Astrocyte (in vitro differentiated cells and primary cell): ENCODE data around the gene MAN1A1. TPM values are rescaled to one million over a fixed set of nuclear protein-coding genes. Genes with fewer than 3 reads are reported as not detected.

Experiments used
- DNase-seq: peaks from one replicate; pipeline ENCODE4 v3.0.0-alpha.2; 2010; ENCODE audit warnings: low read depth
- FAIRE-seq: peaks from 2 replicates; lab custom pipeline; 2011; peaks lifted over from hg19 to GRCh38; lab: Jason Lieb, UNC
- H2AFZ ChIP-seq: 2 replicates; pipeline ENCODE4 v1.6.0; 2012; ENCODE audit warnings: low read depth, low read length, inconsistent platforms
- H3K27ac ChIP-seq: 2 replicates; pipeline ENCODE4 v1.5.1; 2011; ENCODE audit warnings: low read depth, low read length, inconsistent platforms
- H3K27me3 ChIP-seq: 2 replicates; pipeline ENCODE4 v1.6.0; 2011; ENCODE audit warnings: low read length, inconsistent platforms; ENCODE audit not compliant: insufficient read depth
- H3K36me3 ChIP-seq: 2 replicates; pipeline ENCODE4 v1.5.1; 2011; ENCODE audit warnings: low read length, inconsistent platforms; ENCODE audit not compliant: insufficient read depth
- H3K4me1 ChIP-seq: 2 replicates; pipeline ENCODE4 v1.5.1; 2011; ENCODE audit warnings: low read length, inconsistent platforms; ENCODE audit not compliant: insufficient read depth
- H3K4me2 ChIP-seq: 2 replicates; pipeline ENCODE4 v1.6.0; 2012; ENCODE audit warnings: low read length, inconsistent platforms
- H3K4me3 ChIP-seq: 2 replicates; pipeline ENCODE4 v1.5.1; 2011; ENCODE audit warnings: low read depth, mild to moderate bottlenecking, low read length, inconsistent platforms; ENCODE audit not compliant: insufficient read depth
- H3K79me2 ChIP-seq: 2 replicates; pipeline ENCODE4 v1.6.0; 2012; ENCODE audit warnings: mild to moderate bottlenecking, low read length, inconsistent platforms; ENCODE audit not compliant: insufficient read depth
- H3K9ac ChIP-seq: 2 replicates; pipeline ENCODE4 v1.6.0; 2012; ENCODE audit warnings: mild to moderate bottlenecking, low read length, inconsistent platforms
- H3K9me3 ChIP-seq: 2 replicates; pipeline ENCODE4 v1.5.1; 2012; ENCODE audit warnings: low read depth, mild to moderate bottlenecking, low read length, inconsistent platforms; ENCODE audit not compliant: insufficient read depth
- H4K20me1 ChIP-seq: 2 replicates; pipeline ENCODE4 v1.6.0; 2012; ENCODE audit warnings: low read length, inconsistent platforms; ENCODE audit not compliant: insufficient read depth
- H3K27ac Mint-ChIP-seq: one replicate; pipeline ENCODE4 v1.8.0; 2021; ENCODE audit warnings: mild to moderate bottlenecking, mixed read lengths; ENCODE audit not compliant: unreplicated experiment
- H3K27me3 Mint-ChIP-seq: one replicate; pipeline ENCODE4 v1.8.0; 2021; ENCODE audit warnings: low read depth, mixed read lengths; ENCODE audit not compliant: unreplicated experiment
- H3K36me3 Mint-ChIP-seq: one replicate; pipeline ENCODE4 v1.8.0; 2021; ENCODE audit warnings: low read depth, mixed read lengths; ENCODE audit not compliant: unreplicated experiment
- H3K4me1 Mint-ChIP-seq: one replicate; pipeline ENCODE4 v1.8.0; 2021; ENCODE audit warnings: low read depth, mixed read lengths; ENCODE audit not compliant: unreplicated experiment
- H3K4me3 Mint-ChIP-seq: one replicate; pipeline ENCODE4 v1.8.0; 2021; ENCODE audit warnings: mild to moderate bottlenecking, moderate library complexity, mixed read lengths; ENCODE audit not compliant: unreplicated experiment
- H3K9me3 Mint-ChIP-seq: one replicate; pipeline ENCODE4 v1.8.0; 2021; ENCODE audit warnings: mild to moderate bottlenecking, mixed read lengths; ENCODE audit not compliant: unreplicated experiment
- EZH2 ChIP-seq: IDR thresholded peaks from 2 replicates; pipeline ENCODE4 v1.6.1; 2012; ENCODE audit warnings: mild to moderate bottlenecking, low read length, inconsistent platforms; ENCODE audit not compliant: insufficient read depth
- total RNA-seq: library from RNA; stranded (reverse); gene quantifications from 2 replicates; pipeline ENCODE4 v1.2.1, GENCODE V29; 2021
- TF ChIP-seq, protein P1 (sequence below): IDR thresholded peaks from 2 replicates; pipeline ENCODE4 v1.5.1; 2011; ENCODE audit warnings: low read depth, mild to moderate bottlenecking, inconsistent platforms, low read length, moderate library complexity; ENCODE audit not compliant: insufficient read depth

Gene MAN1A1
- total RNA-seq, 1 donor from 2014 or later: 11.7 TPM

DNA sequence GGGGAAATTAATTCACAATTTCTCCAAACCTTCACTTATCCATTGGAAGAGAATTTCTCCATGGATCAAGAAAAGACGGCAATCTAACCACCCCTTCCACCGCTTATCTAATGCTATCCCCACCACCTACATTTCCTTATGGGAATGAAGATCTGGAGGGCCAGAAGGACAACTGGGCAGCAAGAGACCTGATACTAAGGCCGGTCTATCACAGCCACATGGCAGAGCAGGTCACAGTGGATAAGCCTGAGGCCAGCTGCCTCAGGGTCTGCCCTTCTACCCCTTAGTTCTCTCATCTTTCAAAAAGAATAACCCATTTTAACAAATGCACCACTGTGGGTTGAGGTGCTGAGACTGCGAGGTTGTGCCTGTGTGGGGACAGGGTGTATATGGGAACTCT, 37.1 kb downstream of the MAN1A1 start:
- DNase-seq (no peak), FAIRE-seq (no peak)
- no peaks in the 10 kb centered on the region for H3K36me3 ChIP-seq
- no peak overlapping the region for H3K27ac Mint-ChIP-seq
- H3K4me3 Mint-ChIP-seq: no peak overlapping the region
- no peaks in the 10 kb centered on the region for H4K20me1 ChIP-seq
- peaks cover 21% of the 10 kb centered on the region for H3K4me1 Mint-ChIP-seq
- no peak overlapping the region for H3K4me3 ChIP-seq
- no peak overlapping the region for H3K27ac ChIP-seq
- no peak overlapping the region for H3K9ac ChIP-seq
- no peaks in the 10 kb centered on the region for H3K27me3 ChIP-seq
- H3K27me3 Mint-ChIP-seq: no peaks in the 10 kb centered on the region
- no peaks in the 10 kb centered on the region for H3K9me3 ChIP-seq
- no peak overlapping the region for H3K4me2 ChIP-seq
- H2AFZ ChIP-seq: no peak overlapping the region
- H3K4me1 ChIP-seq: peaks cover 7% of the 10 kb centered on the region
- no peak for TF ChIP-seq EZH2
- TF ChIP-seq, protein P1, sequence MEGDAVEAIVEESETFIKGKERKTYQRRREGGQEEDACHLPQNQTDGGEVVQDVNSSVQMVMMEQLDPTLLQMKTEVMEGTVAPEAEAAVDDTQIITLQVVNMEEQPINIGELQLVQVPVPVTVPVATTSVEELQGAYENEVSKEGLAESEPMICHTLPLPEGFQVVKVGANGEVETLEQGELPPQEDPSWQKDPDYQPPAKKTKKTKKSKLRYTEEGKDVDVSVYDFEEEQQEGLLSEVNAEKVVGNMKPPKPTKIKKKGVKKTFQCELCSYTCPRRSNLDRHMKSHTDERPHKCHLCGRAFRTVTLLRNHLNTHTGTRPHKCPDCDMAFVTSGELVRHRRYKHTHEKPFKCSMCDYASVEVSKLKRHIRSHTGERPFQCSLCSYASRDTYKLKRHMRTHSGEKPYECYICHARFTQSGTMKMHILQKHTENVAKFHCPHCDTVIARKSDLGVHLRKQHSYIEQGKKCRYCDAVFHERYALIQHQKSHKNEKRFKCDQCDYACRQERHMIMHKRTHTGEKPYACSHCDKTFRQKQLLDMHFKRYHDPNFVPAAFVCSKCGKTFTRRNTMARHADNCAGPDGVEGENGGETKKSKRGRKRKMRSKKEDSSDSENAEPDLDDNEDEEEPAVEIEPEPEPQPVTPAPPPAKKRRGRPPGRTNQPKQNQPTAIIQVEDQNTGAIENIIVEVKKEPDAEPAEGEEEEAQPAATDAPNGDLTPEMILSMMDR: no peak
- H3K36me3 Mint-ChIP-seq: no peaks in the 10 kb centered on the region
- no peaks in the 10 kb centered on the region for H3K9me3 Mint-ChIP-seq
- H3K79me2 ChIP-seq: no peaks in the 10 kb centered on the region

DNA sequence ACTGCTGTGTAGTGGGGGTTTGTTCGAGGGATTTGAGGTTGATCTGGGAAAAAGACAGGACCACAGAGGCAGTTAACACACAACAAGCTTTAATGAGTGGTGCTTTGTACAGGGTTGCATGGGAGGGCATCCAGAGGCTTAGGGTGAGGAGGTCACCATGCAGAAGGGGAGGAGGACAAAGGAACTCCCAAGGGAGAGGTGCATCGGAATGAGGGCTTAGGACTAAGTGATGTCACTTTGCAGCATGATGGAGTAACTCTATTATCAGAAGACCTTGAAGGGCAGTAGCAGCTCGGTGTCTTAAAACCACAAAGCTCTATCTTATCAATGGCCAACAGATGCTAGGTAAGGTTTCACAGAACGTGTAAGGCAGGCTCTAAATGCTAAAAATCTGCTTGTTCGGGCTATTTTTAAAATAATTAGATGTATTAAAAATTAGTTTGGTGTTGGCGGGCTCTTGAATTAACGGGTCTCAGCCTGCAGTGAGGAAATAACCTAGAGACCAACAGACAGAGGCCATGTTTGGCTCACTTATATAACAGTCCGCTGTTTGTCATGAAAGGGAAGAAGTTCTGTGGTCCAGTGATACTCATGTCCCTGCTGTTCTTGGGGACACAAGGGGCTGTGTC, 37.9 kb downstream of the MAN1A1 start:
- Mint-ChIP-seq H3K9me3 (no peaks in the 10 kb centered on the region), H3K36me3 (no peaks in the 10 kb centered on the region), H3K4me3 (no peak overlapping the region), H3K27me3 (no peaks in the 10 kb centered on the region), H3K27ac (no peak overlapping the region), H3K4me1 (peaks cover 21% of the 10 kb centered on the region)
- Histone ChIP-seq H3K79me2 (no peaks in the 10 kb centered on the region), H3K27ac (no peak overlapping the region), H3K9me3 (no peaks in the 10 kb centered on the region), H4K20me1 (no peaks in the 10 kb centered on the region), H3K27me3 (no peaks in the 10 kb centered on the region), H3K4me3 (no peak overlapping the region), H3K36me3 (no peaks in the 10 kb centered on the region), H3K9ac (no peak overlapping the region), H3K4me2 (no peak overlapping the region), H3K4me1 (peaks cover 7% of the 10 kb centered on the region), H2AFZ (no peak overlapping the region)
- DNase-seq: no peak
- TF ChIP-seq EZH2: no peak
- TF ChIP-seq, protein P1: no peak
- no peak for FAIRE-seq

DNA sequence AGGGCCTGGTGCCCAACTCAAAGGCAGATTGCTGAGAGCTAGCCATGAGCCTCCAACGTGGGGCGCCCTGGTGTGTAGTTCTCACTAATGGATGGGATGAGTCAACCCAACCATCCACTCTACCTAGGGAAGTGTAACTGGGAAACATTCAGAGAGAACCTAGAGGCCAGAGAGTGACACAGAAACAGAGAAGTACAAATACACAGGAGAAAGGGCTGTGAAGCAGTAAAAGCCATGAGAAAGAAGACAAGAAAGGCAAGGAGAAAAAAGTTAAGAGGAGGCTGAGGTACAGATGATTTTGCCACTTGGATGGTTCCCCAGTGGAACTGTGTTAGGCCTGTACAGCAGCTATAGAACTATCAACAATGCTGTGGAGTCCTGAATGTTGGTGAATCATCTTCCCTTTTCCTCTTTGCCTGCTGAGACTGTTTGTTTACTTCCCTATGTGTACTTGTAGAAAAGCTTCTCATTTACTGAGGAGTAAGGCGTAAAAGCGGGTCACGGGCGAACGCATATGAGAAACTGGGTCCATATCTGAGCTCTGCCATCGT, 39.0 kb downstream of the MAN1A1 start:
- Mint-ChIP-seq H3K27ac (no peak overlapping the region), H3K27me3 (no peaks in the 10 kb centered on the region)

More for the DNA sequence above, 39.0 kb downstream of the MAN1A1 start:
- FAIRE-seq: no peak
- no peak overlapping the region for H3K27ac ChIP-seq
- no peak overlapping the region for H3K4me2 ChIP-seq
- H2AFZ ChIP-seq: no peak overlapping the region
- no peaks in the 10 kb centered on the region for H3K79me2 ChIP-seq
- no peak overlapping the region for H3K4me3 ChIP-seq
- Mint-ChIP-seq H3K36me3 (no peaks in the 10 kb centered on the region), H3K4me1 (peaks cover 21% of the 10 kb centered on the region), H3K4me3 (no peak overlapping the region), H3K9me3 (no peaks in the 10 kb centered on the region)
- peaks cover 7% of the 10 kb centered on the region for H3K4me1 ChIP-seq
- TF ChIP-seq EZH2: no peak
- TF ChIP-seq, protein P1: no peak
- no peak overlapping the region for H3K9ac ChIP-seq
- no peaks in the 10 kb centered on the region for H3K27me3 ChIP-seq
- no peak for DNase-seq
- H3K36me3 ChIP-seq: no peaks in the 10 kb centered on the region
- no peaks in the 10 kb centered on the region for H3K9me3 ChIP-seq
- no peaks in the 10 kb centered on the region for H4K20me1 ChIP-seq
